ENCODE data around the gene EEFSEC. TPM values are rescaled to one million over a fixed set of nuclear protein-coding genes. Genes with fewer than 3 reads are reported as not detected.

The EEFSEC gene
- total RNA-seq, 1 donor from 2014 or later = 6.1 TPM

DNA sequence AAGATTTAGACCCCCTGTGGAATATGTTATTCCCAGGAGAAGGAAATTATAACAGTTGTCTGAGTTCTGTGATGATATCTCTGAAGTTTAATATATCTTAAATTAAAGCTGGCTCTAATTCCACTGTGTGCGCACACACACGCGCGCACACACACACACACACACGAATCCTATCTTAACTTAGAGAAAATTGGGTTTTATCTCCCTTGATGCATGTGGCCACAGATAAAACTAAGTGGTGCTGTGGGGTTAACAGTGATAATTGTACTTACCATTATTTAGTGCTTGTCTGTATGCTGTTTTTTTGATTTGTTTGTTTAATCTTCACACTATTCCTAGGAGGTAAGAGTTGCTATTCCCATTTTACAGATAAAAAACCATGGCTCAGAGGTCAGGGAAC is 7.4 kb downstream of the EEFSEC start:
- H3K27me3 ChIP-seq (ENCODE audit: insufficient read depth, low read length) = no peaks in the 10 kb centered on the region
- peaks cover 21% of the 10 kb centered on the region for H3K36me3 Mint-ChIP-seq (ENCODE audit: low read depth, unreplicated experiment)
- H3K4me3 Mint-ChIP-seq (ENCODE audit: unreplicated experiment) = no peak overlapping the region
- H3K27ac Mint-ChIP-seq (ENCODE audit: unreplicated experiment) = no peak overlapping the region
- FAIRE-seq = no peak
- peaks cover 10% of the 10 kb centered on the region for H3K9me3 Mint-ChIP-seq (ENCODE audit: unreplicated experiment)
- H3K4me1 ChIP-seq (ENCODE audit: insufficient read depth, low read length) = no peaks in the 10 kb centered on the region
- no peak overlapping the region for H3K4me3 ChIP-seq (ENCODE audit: insufficient read depth, low read depth, low read length)
- no peak overlapping the region for H3K9ac ChIP-seq (ENCODE audit: low read length)
- no peaks in the 10 kb centered on the region for H3K4me1 Mint-ChIP-seq (ENCODE audit: low read depth, unreplicated experiment)
- H4K20me1 ChIP-seq (ENCODE audit: insufficient read depth, low read length) = peaks cover 22% of the 10 kb centered on the region
- H3K4me2 ChIP-seq (ENCODE audit: low read length) = no peak overlapping the region
- peaks cover 3% of the 10 kb centered on the region for H3K79me2 ChIP-seq (ENCODE audit: insufficient read depth, low read length)
- DNase-seq (ENCODE audit: low read depth) = no peak
- no peak overlapping the region for H2AFZ ChIP-seq (ENCODE audit: low read depth, low read length)
- H3K36me3 ChIP-seq (ENCODE audit: insufficient read depth, low read length) = no peaks in the 10 kb centered on the region
- H3K27ac ChIP-seq (ENCODE audit: low read depth, low read length) = no peak overlapping the region
- TF ChIP-seq, protein P1, sequence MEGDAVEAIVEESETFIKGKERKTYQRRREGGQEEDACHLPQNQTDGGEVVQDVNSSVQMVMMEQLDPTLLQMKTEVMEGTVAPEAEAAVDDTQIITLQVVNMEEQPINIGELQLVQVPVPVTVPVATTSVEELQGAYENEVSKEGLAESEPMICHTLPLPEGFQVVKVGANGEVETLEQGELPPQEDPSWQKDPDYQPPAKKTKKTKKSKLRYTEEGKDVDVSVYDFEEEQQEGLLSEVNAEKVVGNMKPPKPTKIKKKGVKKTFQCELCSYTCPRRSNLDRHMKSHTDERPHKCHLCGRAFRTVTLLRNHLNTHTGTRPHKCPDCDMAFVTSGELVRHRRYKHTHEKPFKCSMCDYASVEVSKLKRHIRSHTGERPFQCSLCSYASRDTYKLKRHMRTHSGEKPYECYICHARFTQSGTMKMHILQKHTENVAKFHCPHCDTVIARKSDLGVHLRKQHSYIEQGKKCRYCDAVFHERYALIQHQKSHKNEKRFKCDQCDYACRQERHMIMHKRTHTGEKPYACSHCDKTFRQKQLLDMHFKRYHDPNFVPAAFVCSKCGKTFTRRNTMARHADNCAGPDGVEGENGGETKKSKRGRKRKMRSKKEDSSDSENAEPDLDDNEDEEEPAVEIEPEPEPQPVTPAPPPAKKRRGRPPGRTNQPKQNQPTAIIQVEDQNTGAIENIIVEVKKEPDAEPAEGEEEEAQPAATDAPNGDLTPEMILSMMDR (IDR thresholded peaks at IDR 0.05; ENCODE audit: insufficient read depth, low read depth, low read length) = no peak
- TF ChIP-seq EZH2 (IDR thresholded peaks at IDR 0.05; ENCODE audit: insufficient read depth, low read length) = no peak
- H3K27me3 Mint-ChIP-seq (ENCODE audit: low read depth, unreplicated experiment) = peaks cover 8% of the 10 kb centered on the region
- no peaks in the 10 kb centered on the region for H3K9me3 ChIP-seq (ENCODE audit: insufficient read depth, low read depth, low read length)

DNA sequence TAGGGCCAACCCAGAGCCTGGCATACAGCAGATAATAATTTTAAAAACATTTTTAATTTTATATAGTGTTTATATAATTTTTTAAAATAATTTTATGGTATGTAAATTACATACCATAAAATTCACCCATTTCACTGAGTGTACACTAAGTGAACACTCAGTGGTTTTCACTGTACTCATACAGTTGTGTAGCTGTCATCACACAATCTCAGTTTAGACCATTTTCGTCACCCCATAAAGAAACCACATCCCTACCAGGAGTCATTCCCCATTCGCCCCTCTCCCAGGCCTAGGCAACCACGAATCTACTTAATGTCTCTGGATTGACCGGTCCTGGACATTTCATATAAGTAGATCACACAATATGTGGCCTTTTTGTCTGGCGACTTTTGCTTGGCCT is 10.2 kb downstream of the EEFSEC start:
- Histone ChIP-seq H3K27ac (ENCODE audit: low read depth, low read length) (no peak overlapping the region), H3K4me2 (ENCODE audit: low read length) (no peak overlapping the region), H4K20me1 (ENCODE audit: insufficient read depth, low read length) (peaks cover 41% of the 10 kb centered on the region), H3K36me3 (ENCODE audit: insufficient read depth, low read length) (no peaks in the 10 kb centered on the region), H2AFZ (ENCODE audit: low read depth, low read length) (no peak overlapping the region), H3K9ac (ENCODE audit: low read length) (no peak overlapping the region), H3K27me3 (ENCODE audit: insufficient read depth, low read length) (no peaks in the 10 kb centered on the region), H3K4me1 (ENCODE audit: insufficient read depth, low read length) (no peaks in the 10 kb centered on the region), H3K4me3 (ENCODE audit: insufficient read depth, low read depth, low read length) (no peak overlapping the region), H3K79me2 (ENCODE audit: insufficient read depth, low read length) (peaks cover 3% of the 10 kb centered on the region), H3K9me3 (ENCODE audit: insufficient read depth, low read depth, low read length) (no peaks in the 10 kb centered on the region)
- TF ChIP-seq, protein P1 (IDR thresholded peaks at IDR 0.05; ENCODE audit: insufficient read depth, low read depth, low read length) = no peak
- no peak for TF ChIP-seq EZH2 (IDR thresholded peaks at IDR 0.05; ENCODE audit: insufficient read depth, low read length)
- FAIRE-seq (no peak), DNase-seq (ENCODE audit: low read depth) (no peak)
- Mint-ChIP-seq H3K27ac (ENCODE audit: unreplicated experiment) (no peak overlapping the region), H3K4me1 (ENCODE audit: low read depth, unreplicated experiment) (peaks cover 10% of the 10 kb centered on the region), H3K4me3 (ENCODE audit: unreplicated experiment) (no peak overlapping the region), H3K27me3 (ENCODE audit: low read depth, unreplicated experiment) (peaks cover 8% of the 10 kb centered on the region), H3K9me3 (ENCODE audit: unreplicated experiment) (no peaks in the 10 kb centered on the region), H3K36me3 (ENCODE audit: low read depth, unreplicated experiment) (peaks cover 9% of the 10 kb centered on the region)

DNA sequence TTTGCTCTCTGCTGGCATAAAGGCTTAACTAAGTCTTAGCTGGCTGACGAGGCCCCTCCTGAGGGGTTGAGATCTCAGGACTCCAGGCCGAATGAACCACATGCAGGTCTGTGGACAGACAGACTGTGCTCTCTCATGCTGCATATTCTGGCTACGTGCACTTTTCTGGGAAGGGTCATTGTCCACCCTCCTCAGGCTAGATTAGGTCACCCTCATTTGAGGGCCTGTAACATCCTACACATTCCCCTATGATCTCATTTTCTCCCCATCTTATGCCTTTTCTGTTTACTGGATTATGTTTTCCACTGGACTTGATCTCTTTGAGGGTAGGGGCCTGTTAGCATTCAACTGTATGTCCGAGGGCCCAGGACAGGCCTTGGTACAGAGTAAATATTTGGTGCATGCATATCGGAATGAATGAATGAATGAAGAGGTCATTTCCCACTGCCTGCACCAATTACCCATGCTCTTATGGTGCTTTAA is 13.7 kb downstream of the EEFSEC start:
- Histone ChIP-seq H3K9me3 (ENCODE audit: insufficient read depth, low read depth, low read length) (no peaks in the 10 kb centered on the region), H3K4me3 (ENCODE audit: insufficient read depth, low read depth, low read length) (no peak overlapping the region), H3K79me2 (ENCODE audit: insufficient read depth, low read length) (peaks cover 3% of the 10 kb centered on the region), H3K27ac (ENCODE audit: low read depth, low read length) (no peak overlapping the region), H3K4me2 (ENCODE audit: low read length) (no peak overlapping the region), H3K4me1 (ENCODE audit: insufficient read depth, low read length) (no peaks in the 10 kb centered on the region), H3K27me3 (ENCODE audit: insufficient read depth, low read length) (no peaks in the 10 kb centered on the region), H2AFZ (ENCODE audit: low read depth, low read length) (no peak overlapping the region), H3K36me3 (ENCODE audit: insufficient read depth, low read length) (no peaks in the 10 kb centered on the region), H3K9ac (ENCODE audit: low read length) (no peak overlapping the region), H4K20me1 (ENCODE audit: insufficient read depth, low read length) (peaks cover 34% of the 10 kb centered on the region)
- no peak overlapping the region for H3K4me3 Mint-ChIP-seq (ENCODE audit: unreplicated experiment)
- DNase-seq (ENCODE audit: low read depth) = no peak
- H3K36me3 Mint-ChIP-seq (ENCODE audit: low read depth, unreplicated experiment) = peaks cover 6% of the 10 kb centered on the region
- TF ChIP-seq, protein P1 (IDR thresholded peaks at IDR 0.05; ENCODE audit: insufficient read depth, low read depth, low read length) = no peak
- TF ChIP-seq EZH2 (IDR thresholded peaks at IDR 0.05; ENCODE audit: insufficient read depth, low read length) = no peak
- H3K27me3 Mint-ChIP-seq (ENCODE audit: low read depth, unreplicated experiment) = peaks cover 6% of the 10 kb centered on the region
- H3K27ac Mint-ChIP-seq (ENCODE audit: unreplicated experiment) = no peak overlapping the region
- H3K9me3 Mint-ChIP-seq (ENCODE audit: unreplicated experiment) = no peaks in the 10 kb centered on the region
- peaks cover 13% of the 10 kb centered on the region for H3K4me1 Mint-ChIP-seq (ENCODE audit: low read depth, unreplicated experiment)
- no peak for FAIRE-seq
